Measurements from ENCODE around the gene INPP5A.

Gene INPP5A

DNA sequence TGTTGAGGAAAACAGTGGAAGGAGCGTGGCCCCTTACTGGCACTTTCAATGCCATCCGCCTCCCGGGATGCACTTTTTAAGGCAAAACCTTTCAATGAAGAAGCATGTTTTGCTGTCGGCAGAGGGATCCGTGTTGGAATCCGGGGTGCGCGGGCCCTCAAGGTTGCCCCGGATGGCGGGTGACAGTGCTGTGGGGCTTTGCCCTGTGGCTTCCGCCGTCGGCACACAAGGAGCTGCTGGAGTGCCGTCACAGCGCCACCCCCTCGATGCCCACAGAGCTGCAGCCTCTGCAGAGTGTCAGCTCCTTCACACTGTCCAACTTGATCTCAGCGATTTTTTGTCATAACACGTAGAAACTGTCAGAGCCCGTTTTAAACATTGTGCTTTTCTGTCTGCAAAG is 189.4 kb downstream of the INPP5A start:
- Histone ChIP-seq H3K27me3 (ENCODE audit: control insufficient read depth in 1 of 2, insufficient read depth in 2 of 2, low read length in 2 of 2) (no peaks in the 10 kb centered on the region), H3K9me3 (ENCODE audit: control insufficient read depth in 1 of 2, low read length in 2 of 2) (no peaks in the 10 kb centered on the region), H3K36me3 (ENCODE audit: control insufficient read depth in 1 of 2, insufficient read depth in 2 of 2, low read length in 2 of 2) (peaks cover 14 to 33% of the 10 kb centered on the region in 2 donors), H3K4me1 (ENCODE audit: control insufficient read depth in 1 of 2, insufficient read depth in 2 of 2, low read length in 2 of 2) (no peaks in the 10 kb centered on the region), H3K27ac (ENCODE audit: low read depth, low read length) (no peak overlapping the region), H3K4me3 (ENCODE audit: low read depth in 1 of 2, low read length in 2 of 2) (no peak overlapping the region), H3K9ac (ENCODE audit: low read depth in 1 of 2, low read length in 2 of 2) (no peak overlapping the region)

DNA sequence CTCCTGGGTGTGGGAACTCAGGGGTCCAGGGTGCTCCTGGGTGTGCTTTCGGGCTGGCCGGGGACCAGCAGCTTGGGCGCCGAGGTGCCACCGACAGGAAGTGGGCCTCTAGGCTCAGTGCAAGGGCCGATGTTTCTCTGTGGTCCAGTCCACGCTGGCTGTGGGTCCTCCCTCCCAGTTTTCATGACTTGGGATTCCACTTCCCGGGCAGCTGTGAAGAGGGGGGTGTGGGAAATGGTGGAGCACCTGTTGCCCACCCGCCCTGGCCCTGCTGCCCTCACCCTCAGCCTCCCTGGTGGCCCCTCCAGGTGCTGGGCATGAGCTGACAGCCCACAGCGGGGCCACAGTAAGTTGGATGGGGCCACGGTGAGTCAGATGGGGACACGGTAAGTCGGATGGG is 189.8 kb downstream of the INPP5A start:
- Histone ChIP-seq H3K36me3 (ENCODE audit: control insufficient read depth in 1 of 2, insufficient read depth in 2 of 2, low read length in 2 of 2) (peaks cover 14 to 33% of the 10 kb centered on the region in 2 donors), H3K27me3 (ENCODE audit: control insufficient read depth in 1 of 2, insufficient read depth in 2 of 2, low read length in 2 of 2) (no peaks in the 10 kb centered on the region), H3K9ac (ENCODE audit: low read depth in 1 of 2, low read length in 2 of 2) (no peak overlapping the region)

DNA sequence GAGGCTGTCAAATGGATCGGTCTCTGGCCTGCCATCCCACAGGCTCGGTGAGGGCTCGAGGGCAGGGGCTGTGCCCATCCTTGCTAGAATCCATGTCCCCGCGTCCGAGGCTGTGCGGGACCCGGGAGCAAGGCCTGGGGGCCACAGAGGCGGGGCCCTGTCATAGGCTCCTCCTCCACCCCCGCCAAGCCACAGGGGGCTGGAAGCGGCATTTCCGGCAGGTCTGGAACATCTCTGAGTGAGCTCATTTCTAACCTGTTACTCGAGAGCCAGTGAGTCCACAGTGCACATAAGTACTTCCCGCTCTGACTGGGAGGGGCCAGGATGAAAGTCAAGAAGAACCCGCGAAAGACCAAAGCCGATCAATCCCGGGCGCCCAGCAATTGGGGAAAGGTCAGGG is 190.7 kb downstream of the INPP5A start:
- Histone ChIP-seq H3K4me3 (ENCODE audit: low read depth in 1 of 2, low read length in 2 of 2) (no peak overlapping the region), H3K27ac (ENCODE audit: low read depth, low read length) (no peak overlapping the region), H3K36me3 (ENCODE audit: control insufficient read depth in 1 of 2, insufficient read depth in 2 of 2, low read length in 2 of 2) (peaks cover 14 to 33% of the 10 kb centered on the region in 2 donors)

More for the DNA sequence above, 189.8 kb downstream of the INPP5A start:
- no peak overlapping the region for H3K4me3 ChIP-seq (ENCODE audit: low read depth in 1 of 2, low read length in 2 of 2)
- H3K4me1 ChIP-seq (ENCODE audit: control insufficient read depth in 1 of 2, insufficient read depth in 2 of 2, low read length in 2 of 2): no peaks in the 10 kb centered on the region
- H3K9me3 ChIP-seq (ENCODE audit: control insufficient read depth in 1 of 2, low read length in 2 of 2): no peaks in the 10 kb centered on the region
- no peak overlapping the region for H3K27ac ChIP-seq (ENCODE audit: low read depth, low read length)

DNA sequence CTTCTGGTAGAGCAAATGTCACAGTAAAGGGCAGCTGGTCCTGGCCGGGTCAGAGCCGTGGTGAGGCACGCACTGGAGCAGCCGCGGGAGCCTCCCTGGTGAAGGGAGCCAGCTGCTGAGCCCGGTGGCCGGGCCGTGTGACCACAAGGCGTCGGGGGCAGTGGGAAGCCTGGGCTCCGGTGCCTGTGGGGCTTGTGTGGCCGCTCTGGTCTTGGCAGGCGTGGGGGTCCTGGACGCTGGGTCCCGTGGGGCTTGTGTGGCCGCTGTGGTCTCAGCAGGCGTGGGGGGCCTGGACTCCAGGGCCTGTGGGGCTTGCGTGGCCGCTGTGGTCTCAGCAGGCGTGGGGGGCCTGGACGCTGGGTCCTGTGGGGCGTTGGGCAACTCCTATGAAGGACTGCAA is 191.2 kb downstream of the INPP5A start:
- Histone ChIP-seq H3K4me3 (ENCODE audit: low read depth in 1 of 2, low read length in 2 of 2) (no peak overlapping the region), H3K27me3 (ENCODE audit: control insufficient read depth in 1 of 2, insufficient read depth in 2 of 2, low read length in 2 of 2) (no peaks in the 10 kb centered on the region), H3K27ac (ENCODE audit: low read depth, low read length) (no peak overlapping the region), H3K9me3 (ENCODE audit: control insufficient read depth in 1 of 2, low read length in 2 of 2) (no peaks in the 10 kb centered on the region), H3K4me1 (ENCODE audit: control insufficient read depth in 1 of 2, insufficient read depth in 2 of 2, low read length in 2 of 2) (no peaks in the 10 kb centered on the region), H3K36me3 (ENCODE audit: control insufficient read depth in 1 of 2, insufficient read depth in 2 of 2, low read length in 2 of 2) (peaks cover 14 to 35% of the 10 kb centered on the region in 2 donors), H3K9ac (ENCODE audit: low read depth in 1 of 2, low read length in 2 of 2) (no peak overlapping the region)

More for the DNA sequence above, 190.7 kb downstream of the INPP5A start:
- H3K27me3 ChIP-seq (ENCODE audit: control insufficient read depth in 1 of 2, insufficient read depth in 2 of 2, low read length in 2 of 2): no peaks in the 10 kb centered on the region
- H3K9me3 ChIP-seq (ENCODE audit: control insufficient read depth in 1 of 2, low read length in 2 of 2): no peaks in the 10 kb centered on the region
- no peaks in the 10 kb centered on the region for H3K4me1 ChIP-seq (ENCODE audit: control insufficient read depth in 1 of 2, insufficient read depth in 2 of 2, low read length in 2 of 2)
- no peak overlapping the region for H3K9ac ChIP-seq (ENCODE audit: low read depth in 1 of 2, low read length in 2 of 2)

DNA sequence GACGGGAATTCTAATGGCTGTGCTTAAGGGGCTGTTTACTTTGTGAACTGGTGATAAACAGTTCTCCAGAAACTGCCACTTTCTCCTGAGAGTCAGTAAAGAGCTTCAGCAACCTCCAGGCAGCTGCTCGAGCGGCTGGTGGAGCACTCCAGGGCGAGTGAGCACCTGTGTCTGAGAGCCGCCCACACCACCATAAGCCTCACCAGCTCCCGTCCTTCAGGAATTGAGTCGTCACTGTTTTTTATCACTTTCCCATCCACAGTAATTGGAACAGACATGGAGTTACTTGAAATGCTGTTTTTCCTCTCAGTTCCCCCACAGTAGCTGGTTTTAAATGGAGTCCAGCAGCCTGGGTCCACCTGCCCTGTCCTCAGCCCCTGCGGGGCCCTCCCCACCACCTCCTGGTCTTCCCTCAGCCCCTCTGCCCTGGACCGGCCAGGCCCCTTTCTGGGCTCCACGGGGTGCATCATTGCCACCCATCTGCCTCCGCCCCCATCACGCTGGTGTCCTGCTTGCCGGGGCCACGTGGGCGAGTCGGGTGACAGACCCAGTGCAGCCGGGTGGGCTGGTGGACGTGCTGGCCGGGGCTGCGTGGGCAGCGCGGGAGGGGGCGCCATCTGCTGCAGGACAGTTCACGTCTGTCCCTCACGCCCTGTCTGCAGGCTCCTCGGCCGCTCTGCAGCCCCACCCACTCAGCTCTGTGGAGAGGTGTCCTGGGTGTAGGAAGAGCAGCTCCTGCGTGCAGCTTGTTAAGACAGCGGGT is 192.4 kb downstream of the INPP5A start:
- no peaks in the 10 kb centered on the region for H3K9me3 ChIP-seq (ENCODE audit: control insufficient read depth in 1 of 2, low read length in 2 of 2)
- no peak overlapping the region for H3K4me3 ChIP-seq (ENCODE audit: low read depth in 1 of 2, low read length in 2 of 2)
- no peak overlapping the region for H3K9ac ChIP-seq (ENCODE audit: low read depth in 1 of 2, low read length in 2 of 2)
- H3K27ac ChIP-seq (ENCODE audit: low read depth, low read length): no peak overlapping the region
- no peaks in the 10 kb centered on the region for H3K4me1 ChIP-seq (ENCODE audit: control insufficient read depth in 1 of 2, insufficient read depth in 2 of 2, low read length in 2 of 2)
- H3K36me3 ChIP-seq (ENCODE audit: control insufficient read depth in 1 of 2, insufficient read depth in 2 of 2, low read length in 2 of 2): peaks cover 14 to 37% of the 10 kb centered on the region in 2 donors
- no peaks in the 10 kb centered on the region for H3K27me3 ChIP-seq (ENCODE audit: control insufficient read depth in 1 of 2, insufficient read depth in 2 of 2, low read length in 2 of 2)

DNA sequence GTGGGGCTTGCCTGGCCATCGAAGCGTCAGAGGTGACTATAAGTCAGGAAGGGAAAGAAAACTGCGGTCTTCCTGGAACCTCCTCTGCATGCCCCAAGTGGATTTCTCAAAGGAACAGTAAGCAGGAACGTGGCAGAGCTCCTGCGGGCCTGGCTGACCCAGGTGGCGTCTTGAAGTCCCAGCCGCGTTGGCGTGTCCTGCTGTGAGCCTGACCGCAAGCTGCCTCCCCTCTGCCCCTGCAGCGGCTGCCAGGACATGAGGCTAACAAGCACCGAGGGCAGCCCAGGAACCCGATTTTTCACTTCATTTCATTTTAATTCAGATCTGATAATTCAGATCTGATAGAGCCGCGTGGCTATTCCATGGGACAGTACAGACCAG is 193.0 kb downstream of the INPP5A start:
- Histone ChIP-seq H3K4me1 (ENCODE audit: control insufficient read depth in 1 of 2, insufficient read depth in 2 of 2, low read length in 2 of 2) (no peaks in the 10 kb centered on the region), H3K27me3 (ENCODE audit: control insufficient read depth in 1 of 2, insufficient read depth in 2 of 2, low read length in 2 of 2) (no peaks in the 10 kb centered on the region), H3K36me3 (ENCODE audit: control insufficient read depth in 1 of 2, insufficient read depth in 2 of 2, low read length in 2 of 2) (peaks cover 11 to 31% of the 10 kb centered on the region in 2 donors)

DNA sequence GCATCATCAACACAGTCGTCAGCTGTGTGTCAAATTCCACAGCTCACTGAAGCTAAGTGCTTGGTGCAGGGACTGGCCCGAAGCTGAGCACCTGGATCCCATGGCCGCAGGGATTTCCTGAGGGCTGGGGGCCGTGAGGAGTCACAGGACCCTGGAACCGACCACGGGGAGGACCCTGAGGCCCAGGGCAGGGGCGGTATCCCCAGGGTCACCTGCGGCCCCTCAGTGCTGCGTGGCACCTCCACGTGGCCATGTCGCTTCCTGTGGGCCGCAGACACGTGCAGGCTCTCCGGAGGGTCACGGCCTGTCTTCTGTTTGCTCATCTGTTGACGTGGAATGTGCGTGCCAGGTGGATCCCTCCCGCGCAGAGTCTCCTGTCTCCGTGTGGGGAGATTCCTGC is 194.9 kb downstream of the INPP5A start:
- H3K27ac ChIP-seq (ENCODE audit: low read depth, low read length): no peak overlapping the region
- no peaks in the 10 kb centered on the region for H3K4me1 ChIP-seq (ENCODE audit: control insufficient read depth in 1 of 2, insufficient read depth in 2 of 2, low read length in 2 of 2)
- H3K36me3 ChIP-seq (ENCODE audit: control insufficient read depth in 1 of 2, insufficient read depth in 2 of 2, low read length in 2 of 2): peaks cover 10 to 24% of the 10 kb centered on the region in 2 donors
- no peaks in the 10 kb centered on the region for H3K9me3 ChIP-seq (ENCODE audit: control insufficient read depth in 1 of 2, low read length in 2 of 2)
- H3K9ac ChIP-seq (ENCODE audit: low read depth in 1 of 2, low read length in 2 of 2): no peak overlapping the region
- H3K27me3 ChIP-seq (ENCODE audit: control insufficient read depth in 1 of 2, insufficient read depth in 2 of 2, low read length in 2 of 2): no peaks in the 10 kb centered on the region
- no peak overlapping the region for H3K4me3 ChIP-seq (ENCODE audit: low read depth in 1 of 2, low read length in 2 of 2)

More for the DNA sequence above, 193.0 kb downstream of the INPP5A start:
- no peak overlapping the region for H3K27ac ChIP-seq (ENCODE audit: low read depth, low read length)
- H3K4me3 ChIP-seq (ENCODE audit: low read depth in 1 of 2, low read length in 2 of 2): no peak overlapping the region
- H3K9me3 ChIP-seq (ENCODE audit: control insufficient read depth in 1 of 2, low read length in 2 of 2): no peaks in the 10 kb centered on the region
- H3K9ac ChIP-seq (ENCODE audit: low read depth in 1 of 2, low read length in 2 of 2): no peak overlapping the region

DNA sequence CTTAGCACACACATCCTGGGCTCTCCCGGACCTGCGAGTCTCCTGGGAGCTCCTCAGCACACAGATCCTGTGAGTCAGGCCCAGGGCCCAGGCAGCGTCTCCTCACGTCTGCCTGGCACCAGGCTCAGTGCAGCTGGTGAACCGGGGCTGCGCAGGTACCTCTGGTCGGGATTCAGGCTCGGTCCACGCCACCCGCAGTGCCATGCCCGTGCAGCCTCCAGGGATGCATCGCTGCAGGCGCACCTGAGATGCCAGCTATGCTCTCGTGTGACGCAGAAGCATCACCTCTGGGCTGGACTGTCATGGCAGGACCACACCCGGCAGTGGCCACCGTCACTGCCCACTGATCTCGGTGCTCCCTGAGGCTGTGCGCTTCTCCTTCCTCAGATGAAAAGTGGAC is 196.3 kb downstream of the INPP5A start:
- no peaks in the 10 kb centered on the region for H3K27me3 ChIP-seq (ENCODE audit: control insufficient read depth in 1 of 2, insufficient read depth in 2 of 2, low read length in 2 of 2)
- no peak overlapping the region for H3K9ac ChIP-seq (ENCODE audit: low read depth in 1 of 2, low read length in 2 of 2)
- peaks cover 4 to 16% of the 10 kb centered on the region in 2 donors for H3K36me3 ChIP-seq (ENCODE audit: control insufficient read depth in 1 of 2, insufficient read depth in 2 of 2, low read length in 2 of 2)
- no peaks in the 10 kb centered on the region for H3K4me1 ChIP-seq (ENCODE audit: control insufficient read depth in 1 of 2, insufficient read depth in 2 of 2, low read length in 2 of 2)
- no peak overlapping the region for H3K27ac ChIP-seq (ENCODE audit: low read depth, low read length)
- H3K9me3 ChIP-seq (ENCODE audit: control insufficient read depth in 1 of 2, low read length in 2 of 2): no peaks in the 10 kb centered on the region
- no peak overlapping the region for H3K4me3 ChIP-seq (ENCODE audit: low read depth in 1 of 2, low read length in 2 of 2)

DNA sequence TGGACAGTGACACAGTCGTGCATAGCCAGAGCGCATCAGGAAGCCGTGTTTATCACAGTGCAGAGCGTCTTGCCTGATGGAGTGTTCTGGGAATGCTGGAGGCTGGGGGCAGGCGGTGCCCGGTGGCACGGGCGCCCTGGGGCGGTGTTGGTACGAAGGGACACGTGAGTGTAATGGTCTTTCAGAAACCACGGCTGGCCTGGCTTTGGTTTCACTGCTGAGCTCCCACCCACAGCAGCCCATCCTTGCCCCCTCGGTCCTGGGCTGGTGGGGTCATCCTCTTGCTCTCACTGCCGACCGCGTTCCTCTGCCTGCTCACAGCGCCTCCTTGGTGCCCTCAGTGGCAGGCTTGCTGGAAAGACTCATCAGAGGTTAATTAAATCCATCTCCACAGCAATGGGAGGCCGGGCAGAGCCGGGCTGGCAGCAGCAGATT is 197.8 kb downstream of the INPP5A start:
- H3K4me1 ChIP-seq (ENCODE audit: control insufficient read depth in 1 of 2, insufficient read depth in 2 of 2, low read length in 2 of 2): peaks cover 0 to 3% of the 10 kb centered on the region in 2 donors
- no peak overlapping the region for H3K9ac ChIP-seq (ENCODE audit: low read depth in 1 of 2, low read length in 2 of 2)
- H3K27ac ChIP-seq (ENCODE audit: low read depth, low read length): no peak overlapping the region

DNA sequence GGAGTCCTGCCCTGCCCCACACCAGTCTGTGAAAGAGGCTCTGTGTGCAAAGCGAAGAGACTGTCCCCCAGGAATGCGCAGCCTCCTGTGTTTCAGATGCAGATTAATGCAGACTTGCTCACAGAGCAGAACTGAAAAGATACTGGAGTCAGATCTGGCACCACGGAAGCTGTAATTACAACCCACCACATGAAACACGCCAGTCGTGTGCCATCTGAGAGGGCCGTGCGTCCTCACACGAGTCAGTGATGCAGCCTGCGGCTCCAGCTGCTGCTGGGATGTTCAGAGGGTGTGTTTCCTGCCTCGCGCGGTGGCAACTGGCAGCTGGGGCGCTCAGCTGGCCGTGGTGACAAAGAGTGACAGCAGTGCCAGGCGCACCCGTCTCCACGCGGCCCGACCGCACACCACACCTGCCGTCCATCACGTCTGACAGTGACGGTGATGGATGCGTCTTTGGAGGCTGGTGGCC is 198.4 kb downstream of the INPP5A start:
- no peak overlapping the region for H3K4me3 ChIP-seq (ENCODE audit: low read depth in 1 of 2, low read length in 2 of 2)
- H3K36me3 ChIP-seq (ENCODE audit: control insufficient read depth in 1 of 2, insufficient read depth in 2 of 2, low read length in 2 of 2): peaks cover 4 to 16% of the 10 kb centered on the region in 2 donors
- H3K9ac ChIP-seq (ENCODE audit: low read depth in 1 of 2, low read length in 2 of 2): no peak overlapping the region
- no peaks in the 10 kb centered on the region for H3K27me3 ChIP-seq (ENCODE audit: control insufficient read depth in 1 of 2, insufficient read depth in 2 of 2, low read length in 2 of 2)
- H3K27ac ChIP-seq (ENCODE audit: low read depth, low read length): no peak overlapping the region
- H3K9me3 ChIP-seq (ENCODE audit: control insufficient read depth in 1 of 2, low read length in 2 of 2): no peaks in the 10 kb centered on the region
- H3K4me1 ChIP-seq (ENCODE audit: control insufficient read depth in 1 of 2, insufficient read depth in 2 of 2, low read length in 2 of 2): peaks cover 0 to 3% of the 10 kb centered on the region in 2 donors

More for the DNA sequence above, 197.8 kb downstream of the INPP5A start:
- Histone ChIP-seq H3K4me3 (ENCODE audit: low read depth in 1 of 2, low read length in 2 of 2) (no peak overlapping the region), H3K36me3 (ENCODE audit: control insufficient read depth in 1 of 2, insufficient read depth in 2 of 2, low read length in 2 of 2) (peaks cover 4 to 16% of the 10 kb centered on the region in 2 donors), H3K27me3 (ENCODE audit: control insufficient read depth in 1 of 2, insufficient read depth in 2 of 2, low read length in 2 of 2) (no peaks in the 10 kb centered on the region), H3K9me3 (ENCODE audit: control insufficient read depth in 1 of 2, low read length in 2 of 2) (no peaks in the 10 kb centered on the region)

All from duodenal mucosa (tissue), 2 donors.